B cell (primary cell): ENCODE results near the gene PTCD2. TPM values are rescaled to one million over a fixed set of nuclear protein-coding genes. Genes with fewer than 3 reads are reported as not detected.

ENCODE experiments used
- ATAC-seq: fragments of 200-7000 bp; cut with Tn5 transposase; one replicate; pipeline ENCODE4 v1.10.0; 2021; ENCODE audit warnings: low read depth, mild to moderate bottlenecking, moderate number of reproducible peaks, moderate library complexity
- CTCF ChIA-PET: fragments of 350-600 bp; sonication (Branson Sonifier 250); formaldehyde crosslinking; loops from one replicate; lab custom pipeline; 2021; ENCODE audit warnings: antibody characterized with exemption, inconsistent platforms; lab: Charles Lee
- POLR2A ChIA-PET: fragments of 350-600 bp; sonication (Branson Sonifier 250); formaldehyde crosslinking; loops from one replicate; lab custom pipeline; 2021; ENCODE audit warnings: antibody characterized with exemption; lab: Charles Lee
- DNase-seq: peaks from one replicate; pipeline ENCODE4 v3.0.0; 2013
- H2AFZ ChIP-seq: 2 replicates; pipeline ENCODE4 v1.6.1; 2012; ENCODE audit warnings: mild to moderate bottlenecking, low read depth, low read length; ENCODE audit not compliant: insufficient read depth, poor library complexity, severe bottlenecking
- H3K27ac ChIP-seq, 2 donors: 1 replicate in 1 of 2; 2 replicates in 1 of 2; pipeline ENCODE4 v1.5.1; 2012 to 2013; ENCODE audit warnings: low read length in 2 of 2, mild to moderate bottlenecking in 2 of 2, moderate library complexity in 1 of 2
- H3K27me3 ChIP-seq, 4 experiments: fragments of 200-600 bp in 1 of 4; sonication (generic) in 1 of 4; replicated peaks in 1 of 4; 1 replicate in 2 of 4; 2 replicates in 2 of 4; pipeline versions ENCODE4 v1.6.1 to v1.7.0; 2013 to 2016; ENCODE audit warnings: low read length in 3 of 4, mild to moderate bottlenecking in 2 of 4, mixed read lengths in 1 of 4, moderate library complexity in 1 of 4; ENCODE audit not compliant: insufficient read depth in 4 of 4, control insufficient read depth in 3 of 4; ENCODE audit errors: control extremely low read depth in 1 of 4
- H3K36me3 ChIP-seq, 2 experiments: replicated peaks in 1 of 2; 1 replicate in 1 of 2; 2 replicates in 1 of 2; pipeline versions ENCODE4 v1.6.1 to v1.7.1; 2013; ENCODE audit warnings: low read length in 1 of 2; ENCODE audit not compliant: insufficient read depth in 2 of 2, control insufficient read depth in 1 of 2; ENCODE audit errors: control extremely low read depth in 1 of 2, extremely low read depth in 1 of 2
- H3K4me1 ChIP-seq, 2 donors: fragments of 200-600 bp in 1 of 2; sonication (generic) in 1 of 2; 1 replicate in 1 of 2; 2 replicates in 1 of 2; pipeline versions ENCODE4 v1.5.1 to v1.6.1; 2013 to 2017; ENCODE audit warnings: low read length in 2 of 2; ENCODE audit not compliant: control insufficient read depth in 2 of 2, insufficient read depth in 2 of 2
- H3K4me2 ChIP-seq: replicated peaks from 2 replicates; pipeline ENCODE3; 2012; ENCODE audit warnings: mild to moderate bottlenecking, low read depth, low read length; ENCODE audit not compliant: poor library complexity, severe bottlenecking
- H3K4me3 ChIP-seq, 5 experiments: fragments of 200-600 bp in 1 of 5; sonication (generic) in 1 of 5; 1 replicate in 3 of 5; 2 replicates in 2 of 5; pipeline versions ENCODE4 v1.5.1 to v1.7.0; 2011 to 2016; ENCODE audit warnings: low read length in 4 of 5, mild to moderate bottlenecking in 4 of 5, low read depth in 2 of 5, control low read depth in 1 of 5, moderate library complexity in 1 of 5; ENCODE audit not compliant: insufficient read depth in 1 of 5; ENCODE audit errors: control extremely low read depth in 1 of 5, extremely low read depth in 1 of 5
- H3K79me2 ChIP-seq: fragments of 200-600 bp; sonication (generic); one replicate; pipeline ENCODE4 v1.6.0; 2016; ENCODE audit warnings: low read length; ENCODE audit not compliant: control insufficient read depth, insufficient read depth
- H3K9ac ChIP-seq: fragments of 200-600 bp; sonication (generic); 2 replicates; pipeline ENCODE4 v1.6.1; 2017; ENCODE audit warnings: mild to moderate bottlenecking, low read length, moderate library complexity
- H3K9me3 ChIP-seq, 3 donors: one replicate each; pipeline versions ENCODE4 v1.6.1 to v1.7.1; 2013; ENCODE audit warnings: low read length in 2 of 3; ENCODE audit not compliant: control insufficient read depth in 2 of 3, insufficient read depth in 1 of 3; ENCODE audit errors: control extremely low read depth in 1 of 3
- H4K20me1 ChIP-seq: 2 replicates; pipeline ENCODE4 v1.6.0; 2012; ENCODE audit warnings: mild to moderate bottlenecking, low read length; ENCODE audit not compliant: insufficient read depth, control insufficient read depth, poor library complexity, severe bottlenecking
- H3K27ac Mint-ChIP-seq: one replicate; pipeline ENCODE4 v1.8.0; 2021; ENCODE audit warnings: mixed read lengths
- H3K27me3 Mint-ChIP-seq: one replicate; pipeline ENCODE4 v1.8.0; 2021; ENCODE audit warnings: mixed read lengths
- H3K4me1 Mint-ChIP-seq: one replicate; pipeline ENCODE4 v1.8.0; 2021; ENCODE audit warnings: mixed read lengths
- H3K4me3 Mint-ChIP-seq: one replicate; pipeline ENCODE4 v1.8.0; 2021; ENCODE audit warnings: mixed read lengths
- H3K9me3 Mint-ChIP-seq: one replicate; pipeline ENCODE4 v1.8.0; 2022; ENCODE audit warnings: mixed read lengths; ENCODE audit not compliant: insufficient read depth
- CTCF ChIP-seq: fragments of 200-600 bp; IDR thresholded peaks from one replicate; pipeline ENCODE4 v1.8.0; 2022; ENCODE audit warnings: antibody characterized with exemption, mild to moderate bottlenecking
- EZH2 ChIP-seq: IDR thresholded peaks from 2 replicates; pipeline ENCODE4 v1.6.1; 2012; ENCODE audit warnings: borderline replicate concordance, low read depth, mild to moderate bottlenecking, moderate library complexity, low read length; ENCODE audit not compliant: insufficient read depth, poor library complexity, severe bottlenecking
- WGBS: methylation state at CpG from one replicate; pipeline ENCODE4 v1.1.5; 2013; ENCODE audit warnings: missing lambda C conversion rate; ENCODE audit not compliant: insufficient coverage; 5-methylcytosine and 5-hydroxymethylcytosine counted together
- intact Hi-C: fragments of 100-400 bp; cut with micrococcal nuclease; formaldehyde crosslinking; loops from one replicate; pipeline ENCODE4 v1.10.0; 2022
- polyA plus RNA-seq: library from polyadenylated mRNA; depleted of rRNA; stranded (reverse); fragments of >200 nt; gene quantifications from 2 replicates; pipeline ENCODE4 v1.2.3, GENCODE V29; 2012
- total RNA-seq, 2 donors: library from RNA; stranded (reverse); fragments of 120-200 nt in 1 of 2; gene quantifications; 1 replicate in 1 of 2; 2 replicates in 1 of 2; pipeline versions ENCODE4 v1.2.3 to v1.2.4, GENCODE V29; 2013 to 2022

The PTCD2 gene
- total and polyA plus RNA-seq, 2 donors (not counting 1 experiment from before 2014, with no cell fraction given) = 3.7 to 10.5 TPM

GRCh38 chr5:72383726-72384125 is 63.6 kb downstream of the PTCD2 start:
- Mint-ChIP-seq H3K4me3 (no peak overlapping the region), H3K9me3 (no peaks in the 10 kb centered on the region), H3K27ac (no peak overlapping the region), H3K27me3 (peaks cover 3% of the 10 kb centered on the region), H3K4me1 (peaks cover 12% of the 10 kb centered on the region)
- intact Hi-C loops = no loop called here
- no CpG with 5 or more reads among the region's 2 CpGs for WGBS
- TF ChIP-seq EZH2 (no peak), CTCF (no peak)
- peaks cover 5 to 6% of the 10 kb centered on the region in 2 donors for H3K4me1 ChIP-seq
- H4K20me1 ChIP-seq = no peaks in the 10 kb centered on the region
- ChIA-PET CTCF (no interaction called here), POLR2A (no interaction called here)
- H3K4me2 ChIP-seq = no peak overlapping the region
- H3K9ac ChIP-seq = no peak overlapping the region
- H2AFZ ChIP-seq = no peak overlapping the region
- H3K9me3 ChIP-seq = no peaks in the 10 kb centered on the region
- DNase-seq = no peak
- no peak overlapping the region for H3K27ac ChIP-seq
- no peak for ATAC-seq
- peaks cover 0 to 3% (median 0%) of the 10 kb centered on the region in 4 experiments for H3K27me3 ChIP-seq
- no peaks in the 10 kb centered on the region for H3K36me3 ChIP-seq
- no peak overlapping the region for H3K4me3 ChIP-seq
- H3K79me2 ChIP-seq = no peaks in the 10 kb centered on the region

GRCh38 chr5:72386639-72387038 is 66.5 kb downstream of the PTCD2 start:
- H3K4me1 ChIP-seq = no peaks in the 10 kb centered on the region
- no peaks in the 10 kb centered on the region for H3K9me3 ChIP-seq
- Mint-ChIP-seq H3K27ac (no peak overlapping the region), H3K4me1 (peaks cover 4% of the 10 kb centered on the region), H3K9me3 (no peaks in the 10 kb centered on the region), H3K4me3 (no peak overlapping the region), H3K27me3 (peaks cover 11% of the 10 kb centered on the region)
- no peak for TF ChIP-seq CTCF
- DNase-seq = no peak
- H3K36me3 ChIP-seq = no peaks in the 10 kb centered on the region
- H3K27ac ChIP-seq = no peak overlapping the region
- WGBS = no CpG with 5 or more reads among the region's 1 CpG
- no peaks in the 10 kb centered on the region for H4K20me1 ChIP-seq
- H3K4me2 ChIP-seq = no peak overlapping the region
- intact Hi-C loops = no loop called here
- no peak overlapping the region for H3K4me3 ChIP-seq
- H3K9ac ChIP-seq = no peak overlapping the region
- peaks cover 0 to 3% (median 0%) of the 10 kb centered on the region in 4 experiments for H3K27me3 ChIP-seq
- H3K79me2 ChIP-seq = no peaks in the 10 kb centered on the region
- CTCF ChIA-PET = no interaction called here
- no peak for ATAC-seq
- no peak overlapping the region for H2AFZ ChIP-seq
- POLR2A ChIA-PET = no interaction called here
